ENCODE results near the gene VPS26C.

The VPS26C gene

DNA sequence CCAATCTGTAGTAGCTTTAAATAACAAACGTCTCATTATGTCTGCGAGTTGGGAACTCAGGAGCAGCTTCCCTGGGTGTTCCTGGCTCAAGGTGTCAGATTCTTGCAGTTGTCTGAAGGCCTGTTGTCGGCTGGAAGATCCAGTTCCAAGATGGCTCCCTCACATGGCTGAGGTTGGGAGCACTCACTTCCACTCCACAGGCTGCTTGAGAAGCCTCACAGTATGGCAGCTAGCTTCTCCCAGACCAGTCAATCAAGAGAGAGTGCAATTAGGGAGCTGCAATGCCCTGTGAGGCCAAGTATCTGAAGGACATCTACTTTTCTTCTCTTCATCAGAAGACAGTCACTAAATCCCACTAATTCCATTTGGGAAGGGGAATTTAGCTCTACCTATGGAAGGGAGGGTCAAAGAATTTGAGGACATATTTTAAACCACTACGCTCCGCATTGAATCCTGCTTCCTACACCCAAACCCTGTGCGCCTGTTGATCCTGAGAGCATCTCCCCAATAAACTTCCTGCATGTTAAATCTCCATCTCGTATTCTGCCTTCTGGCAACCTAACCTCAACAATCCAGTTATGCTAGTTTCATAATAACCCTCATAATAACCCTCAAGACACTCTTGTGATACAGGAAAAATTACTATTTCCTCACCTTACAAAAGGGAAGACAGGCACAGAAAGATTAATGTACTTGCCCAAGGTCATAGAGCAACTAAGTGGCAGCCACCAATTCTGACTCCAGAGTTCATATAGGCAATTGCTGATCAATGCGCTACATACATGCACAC, 3.6 kb upstream of the VPS26C start:
- no peak for TF ChIP-seq GATA3 (IDR thresholded peaks at IDR 0.05; ENCODE audit: low read depth, low read length)
- TF ChIP-seq GATA2 (IDR thresholded peaks at IDR 0.05; ENCODE audit: low read depth, low read length): no peak

DNA sequence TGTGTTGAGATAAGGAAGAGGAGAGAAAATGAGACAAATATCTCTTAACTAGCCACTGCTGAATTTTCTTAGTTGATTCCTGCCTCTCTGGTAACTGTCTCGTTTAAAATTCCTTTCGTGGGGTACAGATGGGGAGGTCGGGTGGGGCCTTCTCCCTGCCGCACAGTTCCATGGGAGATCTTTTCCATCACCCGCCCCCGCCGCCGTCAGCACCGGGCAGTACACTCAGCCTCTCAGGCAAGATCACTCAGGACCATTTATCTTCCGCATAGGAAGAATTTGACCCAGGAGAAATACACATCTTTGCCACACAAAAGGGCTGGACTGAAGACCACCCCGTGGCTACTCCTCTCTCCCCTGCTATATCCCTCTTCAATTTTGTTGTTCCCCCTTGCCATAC, 2.3 kb upstream of the VPS26C start:
- TF ChIP-seq GATA2 (IDR thresholded peaks at IDR 0.05; ENCODE audit: low read depth, low read length): no peak
- TF ChIP-seq GATA3 (IDR thresholded peaks at IDR 0.05; ENCODE audit: low read depth, low read length): no peak

DNA sequence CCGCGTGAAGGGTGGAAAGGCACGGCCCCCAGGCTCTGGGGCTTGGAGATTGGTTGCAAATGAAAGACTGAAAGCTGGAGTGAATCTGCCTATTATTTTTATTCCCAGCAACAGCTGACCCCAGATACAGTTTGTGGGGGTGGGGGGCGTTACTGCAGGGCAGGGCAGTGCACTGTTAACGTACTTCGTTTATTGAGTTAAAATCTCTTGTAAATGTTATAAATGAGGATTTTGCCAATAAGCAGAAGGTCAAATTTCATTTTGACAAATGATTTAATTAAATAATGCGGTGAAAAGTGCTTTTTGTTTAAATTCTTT, 1.0 kb upstream of the VPS26C start:
- no peak for TF ChIP-seq GATA2 (IDR thresholded peaks at IDR 0.05; ENCODE audit: low read depth, low read length)
- no peak for TF ChIP-seq GATA3 (IDR thresholded peaks at IDR 0.05; ENCODE audit: low read depth, low read length)

DNA sequence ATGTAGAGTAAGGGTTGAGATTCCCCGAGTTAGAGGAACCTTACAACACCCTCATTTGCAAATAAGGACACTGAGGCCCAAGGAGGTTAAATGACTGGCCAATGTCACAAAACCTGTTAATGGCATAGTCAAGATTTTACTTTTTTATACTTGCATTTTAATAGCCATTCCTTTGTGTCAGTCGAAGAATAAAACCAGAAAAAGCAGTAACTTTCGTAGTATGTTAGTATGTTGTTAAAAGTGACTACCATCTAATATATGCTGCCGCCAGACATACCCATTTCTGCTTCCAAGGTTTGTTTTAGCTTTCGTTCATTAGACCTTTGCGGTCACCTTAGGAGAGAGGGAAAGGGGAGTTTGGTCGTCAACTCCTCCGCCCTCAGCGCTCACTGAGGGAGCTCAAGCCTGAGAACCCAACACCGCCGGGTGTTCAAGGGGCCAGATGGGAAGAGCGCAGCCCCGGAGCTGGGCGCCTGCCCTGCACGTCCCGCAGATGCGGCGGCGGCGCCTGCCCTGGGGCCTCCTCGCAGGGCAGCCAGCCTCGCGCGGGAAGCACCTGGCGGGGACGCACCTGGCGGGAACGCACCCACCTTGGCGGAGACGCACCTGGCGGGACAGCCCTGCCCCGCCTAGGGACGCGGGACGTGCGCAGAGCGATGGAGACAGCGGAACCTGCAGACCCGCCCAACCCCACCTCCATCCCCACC, 466 bp downstream of the VPS26C start:
- TF ChIP-seq GATA3 (IDR thresholded peaks at IDR 0.05; ENCODE audit: low read depth, low read length) (no peak), GATA2 (IDR thresholded peaks at IDR 0.05; ENCODE audit: low read depth, low read length) (no peak)

DNA sequence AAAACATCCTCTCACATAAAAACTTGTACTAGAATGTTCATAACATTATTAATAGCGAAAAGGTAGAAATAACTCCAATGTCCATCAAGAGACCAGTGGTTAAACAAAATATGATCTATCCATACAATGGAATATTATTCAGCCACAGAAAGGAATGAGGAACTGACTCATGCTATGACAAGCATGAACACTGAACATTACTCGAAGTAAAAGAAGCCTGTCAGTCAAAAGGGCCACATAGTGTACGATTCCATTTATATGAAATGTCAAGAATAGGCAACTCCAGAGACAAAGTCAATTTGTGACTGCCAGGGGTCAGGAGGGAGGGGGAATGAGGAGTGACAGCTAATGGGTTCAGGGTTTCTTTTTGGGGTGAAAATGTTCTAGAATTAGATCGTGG, 2.3 kb downstream of the VPS26C start:
- TF ChIP-seq GATA3 (IDR thresholded peaks at IDR 0.05; ENCODE audit: low read depth, low read length): no peak

DNA sequence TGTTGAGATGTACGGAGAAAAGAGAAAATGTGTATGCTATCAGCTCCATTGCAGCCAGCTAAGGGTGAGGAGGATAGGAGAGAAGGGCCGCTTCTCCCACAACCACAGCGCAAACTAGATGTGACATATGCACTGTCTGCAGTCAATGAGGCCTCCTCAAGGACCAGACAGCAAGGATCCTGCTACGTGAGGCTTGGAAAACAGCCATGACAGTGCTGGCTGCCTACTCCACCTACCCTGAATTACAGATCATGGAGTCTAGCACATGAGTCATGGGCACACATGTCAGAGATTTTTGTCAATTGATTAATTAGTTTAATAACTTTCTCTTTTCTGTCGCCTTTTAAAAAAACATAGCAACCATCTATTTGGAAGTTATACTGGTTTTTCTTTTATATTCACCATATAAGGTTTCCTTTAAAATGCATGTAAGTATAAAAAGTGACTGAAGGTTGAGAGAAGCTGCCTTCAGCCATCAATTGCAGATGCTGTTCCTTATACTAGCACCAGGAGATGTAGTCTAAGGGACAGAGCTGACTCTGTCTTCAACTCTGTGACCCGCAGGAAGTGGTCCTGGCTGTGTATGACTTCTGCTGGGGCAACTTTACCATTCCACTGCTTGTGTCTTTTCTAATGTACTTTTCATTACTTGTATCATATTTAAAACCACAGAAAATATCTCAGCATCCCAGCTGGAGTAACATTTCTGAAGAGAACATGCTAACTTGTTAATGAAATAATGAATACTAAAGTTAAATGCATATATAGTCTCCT, 3.1 kb downstream of the VPS26C start:
- TF ChIP-seq GATA2 (IDR thresholded peaks at IDR 0.05; ENCODE audit: low read depth, low read length): no peak

DNA sequence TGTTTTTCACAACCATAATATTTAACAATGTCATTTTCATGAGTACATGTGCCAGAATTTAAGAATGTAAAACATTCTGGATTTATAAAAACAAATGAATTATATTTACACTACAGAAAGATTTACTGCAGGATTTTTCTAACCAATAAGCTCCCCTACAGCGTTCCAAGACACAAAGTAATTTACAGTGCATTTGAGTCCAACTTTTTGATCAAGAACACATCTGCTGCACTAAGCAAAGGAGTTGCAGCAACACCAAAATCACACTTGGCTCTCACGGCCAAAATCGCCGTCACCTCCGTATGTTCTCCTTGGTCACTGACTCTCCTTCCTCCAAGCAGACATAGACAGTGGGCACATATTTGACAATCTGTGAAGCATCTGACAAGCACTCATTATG, 7.7 kb downstream of the VPS26C start:
- TF ChIP-seq GATA3 (IDR thresholded peaks at IDR 0.05; ENCODE audit: low read depth, low read length): no peak
- TF ChIP-seq GATA2 (IDR thresholded peaks at IDR 0.05; ENCODE audit: low read depth, low read length): no peak

DNA sequence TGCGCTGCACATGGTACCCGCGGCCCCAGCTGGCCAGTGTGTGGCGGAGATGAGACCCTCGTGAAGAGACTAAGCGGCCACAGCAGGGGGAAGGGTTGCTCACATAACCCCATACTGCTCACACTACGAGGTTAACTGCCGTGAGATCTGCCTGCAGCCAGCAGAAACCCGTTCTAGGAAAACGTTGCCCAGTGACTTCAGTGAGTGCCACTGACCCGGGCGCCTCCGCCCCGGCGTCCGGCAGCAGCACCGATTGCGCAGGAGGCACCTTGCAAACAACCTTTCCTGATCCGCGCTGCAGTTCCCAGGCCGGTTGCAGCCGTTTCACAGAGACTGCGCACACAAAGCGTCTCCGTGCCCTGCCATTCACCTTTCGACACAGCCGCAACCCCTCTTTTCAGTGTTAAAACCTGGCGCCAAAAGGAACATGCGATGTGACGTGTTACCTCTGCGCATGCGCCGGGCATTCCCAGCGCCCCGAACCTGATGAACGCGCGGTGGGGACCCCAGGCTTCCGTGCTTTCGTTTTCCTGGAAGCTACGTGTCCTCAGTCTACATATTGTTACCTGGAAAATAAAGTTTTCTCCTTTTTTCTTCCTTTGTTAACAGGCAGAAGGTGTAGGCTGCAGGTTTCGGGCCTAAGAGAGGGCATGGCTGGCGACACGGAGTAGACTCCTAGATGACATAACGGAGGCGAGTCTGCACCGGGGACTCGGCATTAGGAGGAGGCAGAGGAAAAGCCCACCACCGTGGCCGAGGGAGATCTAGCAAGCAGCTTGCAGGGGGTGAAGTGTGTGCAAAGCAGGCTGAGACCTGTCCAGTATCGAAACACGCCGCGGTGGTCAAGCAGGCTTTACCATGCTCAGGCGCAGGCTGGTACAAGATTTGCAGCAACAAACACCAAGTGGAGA, 8.9 kb downstream of the VPS26C start:
- no peak for TF ChIP-seq GATA3 (IDR thresholded peaks at IDR 0.05; ENCODE audit: low read depth, low read length)
- TF ChIP-seq GATA2 (IDR thresholded peaks at IDR 0.05; ENCODE audit: low read depth, low read length): no peak

DNA sequence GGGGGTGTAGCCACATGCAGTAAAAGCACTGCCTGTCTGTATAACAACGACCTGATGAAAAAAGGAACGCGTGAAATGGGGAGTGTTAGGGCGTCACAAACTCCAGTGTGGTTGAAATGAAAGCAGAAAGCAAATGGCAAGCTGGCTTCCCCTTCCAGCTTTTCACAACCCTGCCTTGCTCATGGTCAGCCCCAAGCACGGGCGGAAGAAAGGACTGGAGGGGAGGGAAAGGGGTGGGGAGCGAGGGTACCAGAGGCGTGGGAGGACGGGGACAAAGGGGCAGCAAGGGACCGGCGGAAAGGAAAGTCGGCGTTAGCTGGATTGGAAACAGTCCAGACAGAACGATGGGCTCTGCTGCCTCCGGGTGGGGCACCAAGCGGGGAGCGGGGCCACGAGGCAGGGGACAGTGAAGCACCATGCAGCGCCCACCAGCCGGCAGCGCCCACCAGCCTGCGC, 9.6 kb downstream of the VPS26C start:
- TF ChIP-seq GATA3 (IDR thresholded peaks at IDR 0.05; ENCODE audit: low read depth, low read length) (no peak), GATA2 (IDR thresholded peaks at IDR 0.05; ENCODE audit: low read depth, low read length) (no peak)

DNA sequence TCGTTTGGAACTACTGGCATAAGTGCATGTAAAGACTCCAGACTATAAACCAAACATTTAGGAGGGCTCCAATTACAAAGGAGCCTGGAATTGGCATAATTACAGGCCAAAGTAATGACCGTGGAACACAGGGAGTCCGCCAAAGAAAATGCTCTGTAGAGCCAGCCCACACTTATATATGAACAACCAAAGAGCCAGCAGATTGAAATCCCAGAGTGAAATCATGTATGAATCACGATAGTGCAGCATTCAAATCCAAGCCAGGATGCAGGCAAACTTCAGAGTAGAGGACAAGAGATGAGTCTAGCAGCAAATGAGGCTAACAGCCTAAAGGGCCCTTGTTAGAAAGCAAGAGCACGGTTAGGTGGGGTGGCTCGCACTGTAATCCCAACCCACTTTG, 13.1 kb downstream of the VPS26C start:
- TF ChIP-seq GATA3 (IDR thresholded peaks at IDR 0.05; ENCODE audit: low read depth, low read length) (no peak), GATA2 (IDR thresholded peaks at IDR 0.05; ENCODE audit: low read depth, low read length) (no peak)

DNA sequence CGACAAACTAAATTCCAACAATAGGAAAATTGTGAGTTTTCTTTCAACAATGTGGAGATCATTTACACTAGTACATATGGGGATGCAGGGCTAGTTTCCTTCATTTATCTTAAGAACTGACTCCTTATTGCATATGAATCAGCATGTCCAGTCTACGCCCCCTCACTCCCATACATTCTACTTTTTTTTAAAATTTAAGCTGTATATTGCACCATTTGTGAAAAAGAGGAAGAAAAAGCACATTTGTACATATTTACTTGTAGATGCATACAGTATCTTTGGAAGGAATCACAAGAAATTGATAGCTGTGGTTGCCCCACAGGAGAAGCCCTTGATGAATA, 15.9 kb downstream of the VPS26C start:
- TF ChIP-seq GATA2 (IDR thresholded peaks at IDR 0.05; ENCODE audit: low read depth, low read length) (no peak), GATA3 (IDR thresholded peaks at IDR 0.05; ENCODE audit: low read depth, low read length) (no peak)

DNA sequence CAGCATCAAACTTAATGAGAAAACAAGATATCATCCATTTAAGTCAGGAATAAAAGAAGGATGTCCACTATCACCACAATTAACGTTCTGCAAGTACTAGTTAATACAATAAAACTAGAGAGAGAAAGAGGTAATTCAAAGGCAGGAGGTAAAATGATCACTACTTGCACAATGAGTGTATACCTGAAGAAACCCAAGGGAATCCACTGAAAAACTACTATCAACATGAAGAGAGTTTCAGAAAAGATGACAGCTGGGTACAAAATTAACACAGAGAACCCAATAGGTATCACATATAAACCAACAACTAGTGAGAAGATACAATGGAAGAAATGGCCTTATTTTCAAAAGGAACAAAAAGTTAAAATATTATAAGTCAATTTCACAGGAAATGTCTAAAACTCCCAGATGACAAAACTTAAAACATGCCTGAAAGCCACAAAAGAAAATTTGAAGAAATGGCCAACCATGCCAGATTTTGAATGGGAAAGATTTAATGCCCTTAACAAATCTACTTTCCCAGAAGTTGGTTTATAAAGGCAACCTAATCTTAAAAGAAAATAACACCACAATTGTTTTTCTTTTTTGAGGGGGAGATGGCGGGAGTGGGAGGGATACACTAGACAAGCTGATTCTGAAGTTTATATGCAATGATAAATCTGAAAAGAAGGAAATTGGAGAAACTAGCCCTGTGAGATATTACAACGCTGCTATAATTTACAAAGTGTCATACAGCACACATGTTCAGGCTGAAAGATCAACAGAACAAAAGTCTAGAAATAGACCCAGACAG, 17.8 kb downstream of the VPS26C start:
- no peak for TF ChIP-seq GATA2 (IDR thresholded peaks at IDR 0.05; ENCODE audit: low read depth, low read length)
- TF ChIP-seq GATA3 (IDR thresholded peaks at IDR 0.05; ENCODE audit: low read depth, low read length): no peak

DNA sequence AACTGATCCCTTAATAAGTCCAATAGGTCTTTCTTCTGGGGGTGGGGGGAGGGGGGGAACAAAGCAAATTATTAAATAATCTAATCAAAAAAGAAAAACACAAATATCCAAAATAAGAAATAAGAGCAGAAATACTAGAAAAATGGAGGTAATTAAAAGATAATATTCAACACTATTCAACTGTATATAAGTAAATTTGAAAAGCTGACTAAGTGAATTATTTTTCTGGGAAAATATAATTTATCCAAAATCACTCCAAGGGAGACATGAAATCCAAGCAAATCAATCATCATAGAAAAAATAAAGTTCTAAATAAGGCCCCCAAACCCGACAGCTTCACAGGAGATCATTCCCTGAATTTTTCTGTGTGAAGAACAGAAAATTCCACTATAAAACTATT, 18.8 kb downstream of the VPS26C start:
- TF ChIP-seq GATA3 (IDR thresholded peaks at IDR 0.05; ENCODE audit: low read depth, low read length) (no peak), GATA2 (IDR thresholded peaks at IDR 0.05; ENCODE audit: low read depth, low read length) (no peak)

All from SH-SY5Y (cell line).